GM13976 (cell line): Measurements from ENCODE around the gene AKIP1.

Experiments used
- DNase-seq: peaks from one replicate; pipeline ENCODE4 v3.0.0; 2012; ENCODE audit warnings: low spot score
- CTCF ChIP-seq: IDR thresholded peaks from 2 replicates; pipeline ENCODE4 v1.5.1; 2012; ENCODE audit warnings: borderline replicate concordance, mild to moderate bottlenecking; ENCODE audit not compliant: insufficient read depth; ENCODE audit errors: extremely low read depth, missing control alignments, control extremely low read depth
- in situ Hi-C: fragments of 300-500 bp; cut with MboI; formaldehyde crosslinking; loops from one replicate; pipeline ENCODE4 v1.12.0; 2022; ENCODE audit warnings: low sequenced_read_pairs, mixed read lengths, inconsistent platforms; ENCODE audit not compliant: unreplicated experiment

The AKIP1 gene

GRCh38 chr11:8899119-8899753 lies 11.8 kb upstream of the AKIP1 start:
- TF ChIP-seq CTCF, result no peak
- no peak for DNase-seq
- in situ Hi-C loops, result no loop called here

- in situ Hi-C loops, result no loop called here
- no peak for DNase-seq
These were observed 5.3 kb upstream of the AKIP1 start for GRCh38 chr11:8905528-8906165.

GRCh38 chr11:8907116-8907515 lies 3.9 kb upstream of the AKIP1 start:
- no peak for TF ChIP-seq CTCF
- in situ Hi-C loops, result no loop called here
- DNase-seq, result no peak

More at GRCh38 chr11:8905528-8906165, 5.3 kb upstream of the AKIP1 start:
- no peak for TF ChIP-seq CTCF

GRCh38 chr11:8908099-8908498 lies 2.9 kb upstream of the AKIP1 start:
- no peak for DNase-seq
- in situ Hi-C loops, result no loop called here

GRCh38 chr11:8910649-8911026 lies 351 bp upstream of the AKIP1 start:
- DNase-seq, result no peak
- in situ Hi-C loops, result no loop called here
- no peak for TF ChIP-seq CTCF

More at GRCh38 chr11:8908099-8908498, 2.9 kb upstream of the AKIP1 start:
- no peak for TF ChIP-seq CTCF

- in situ Hi-C loops, result no loop called here
These were observed 3.1 kb downstream of the AKIP1 start for GRCh38 chr11:8913961-8914660.

More at GRCh38 chr11:8913961-8914660, 3.1 kb downstream of the AKIP1 start:
- peak; percentile 54 for TF ChIP-seq CTCF
- peak; percentile 53 for DNase-seq
